A549 treated with Hydrocortisone at 1 μM for 4 hours (cell line): ENCODE data around the gene PRAMEF8. TPM values are rescaled to one million over a fixed set of nuclear protein-coding genes. Genes with fewer than 3 reads are reported as not detected.

Experiments
- total RNA-seq: library from RNA; stranded (reverse); fragments of 200-300 nt; extraction: Qiagen RNA extraction; gene quantifications from 5 replicates; pipeline ENCODE4 v1.2.3, GENCODE V29; 2022

Gene PRAMEF8
- not detected in 5 replicates for total RNA-seq

DNA sequence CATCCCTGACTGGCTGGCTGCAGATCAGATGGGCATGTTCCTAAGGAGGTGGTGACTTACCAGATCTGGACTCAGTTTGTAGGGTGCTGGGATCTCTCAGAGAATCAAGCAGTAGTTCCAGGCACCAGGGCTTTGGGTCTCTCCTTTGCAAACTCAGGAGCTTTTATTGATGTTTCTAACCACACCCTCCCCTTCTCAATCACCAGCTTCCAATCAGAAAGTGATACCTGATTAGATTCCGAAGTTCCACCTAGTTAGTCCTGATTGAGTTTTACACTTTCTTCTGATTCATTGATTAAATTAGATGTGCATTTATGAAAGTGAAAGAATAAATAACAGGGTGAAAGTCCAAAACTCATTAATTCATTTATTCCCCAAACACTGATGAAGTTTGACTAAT is at the start of gene PRAMEF8:
PRAMEF8 (minus strand) TSS at position 101 of the 400 bp plus-strand sequence. CDS start 1,046 bp downstream, outside the sequence.

GRCh38 chr1:13315281-13315680 is 30.3 kb upstream of the PRAMEF8 start, which contains the start of gene PRAMEF15:
Gene PRAMEF15, plus strand, starts transcription at chr1:13315581. Its CDS starts 2,827 bp downstream, at chr1:13318408.

DNA sequence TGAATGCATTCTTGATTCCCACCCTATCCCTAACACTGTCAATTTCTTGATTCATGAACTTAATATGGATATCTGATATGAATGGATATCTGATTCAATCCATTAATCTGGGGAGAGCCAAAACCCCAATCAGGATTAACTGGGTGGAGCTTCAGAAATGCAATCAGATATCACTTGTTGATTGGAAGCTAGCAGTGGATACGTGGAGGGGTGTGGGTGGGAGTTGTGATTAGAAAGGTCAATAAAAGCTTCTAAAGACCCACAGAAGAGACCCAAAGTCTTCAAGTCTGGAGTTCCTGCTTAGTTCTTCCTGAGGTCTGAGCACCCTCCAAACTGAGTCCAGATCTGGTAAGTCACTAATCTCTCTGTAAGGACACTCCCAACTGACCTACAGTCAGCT is 18.3 kb upstream of the PRAMEF8 start, which contains the start of gene PRAMEF33:
PRAMEF33 (plus strand) TSS at position 301 of the 400 bp plus-strand sequence. CDS start 2,416 bp downstream, outside the sequence.

DNA sequence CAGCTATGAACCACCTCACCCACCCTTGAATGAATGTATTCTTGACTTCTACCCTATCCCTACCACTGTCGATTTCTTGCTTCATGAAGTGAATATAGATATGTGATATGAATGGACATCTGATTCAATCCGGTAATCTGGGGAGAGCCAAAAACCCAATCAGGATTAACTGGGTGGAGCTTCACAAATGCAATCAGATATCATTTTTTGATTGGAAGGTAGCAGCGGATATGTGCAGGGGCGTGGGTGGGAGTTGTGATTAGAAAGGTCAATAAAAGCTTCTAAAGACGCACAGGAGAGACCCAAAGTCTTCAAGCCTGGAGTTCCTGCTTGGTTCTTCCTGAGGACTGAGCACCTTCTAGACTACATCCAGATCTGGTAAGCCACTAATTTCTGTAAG is 31.0 kb downstream of the PRAMEF8 start, which contains the start of gene PRAMEF5:
PRAMEF5 (plus strand) TSS at position 301 of the 400 bp plus-strand sequence. CDS start 5,071 bp downstream, outside the sequence.

Other genes starting within 250 kb of the PRAMEF8 start
- gene PRAMEF27, start 228.6 kb downstream of the PRAMEF8 start, total RNA-seq, result not detected in 5 replicates
- gene HNRNPCL3, start 224.4 kb downstream of the PRAMEF8 start, total RNA-seq, result not detected in 5 replicates
- not detected in 5 replicates for gene PRAMEF25, start 214.4 kb downstream of the PRAMEF8 start, total RNA-seq
- not detected in 5 replicates for gene HNRNPCL2, start 168.3 kb downstream of the PRAMEF8 start, total RNA-seq
- gene PRAMEF26, start 129.1 kb downstream of the PRAMEF8 start, total RNA-seq, result not detected in 5 replicates
- gene HNRNPCL4, start 119.5 kb downstream of the PRAMEF8 start, total RNA-seq, result not detected in 5 replicates
- not detected in 5 replicates for gene PRAMEF9, start 113.3 kb downstream of the PRAMEF8 start, total RNA-seq
- gene PRAMEF13, start 83.7 kb downstream of the PRAMEF8 start, total RNA-seq, result 0.06 TPM in 1 of 5 replicates, not detected in the others
- not detected in 5 replicates for gene PRAMEF18, start 59.0 kb downstream of the PRAMEF8 start, total RNA-seq
- not detected in 5 replicates for gene PRAMEF5, start 30.9 kb downstream of the PRAMEF8 start, total RNA-seq
- gene PRAMEF33, start 18.4 kb upstream of the PRAMEF8 start, total RNA-seq, result not detected in 5 replicates
- gene PRAMEF15, start 30.4 kb upstream of the PRAMEF8 start, total RNA-seq, result not detected in 5 replicates
- not detected in 5 replicates for gene PRAMEF14, start 62.0 kb upstream of the PRAMEF8 start, total RNA-seq
- gene PRAMEF19, start 86.8 kb upstream of the PRAMEF8 start, total RNA-seq, result not detected in 5 replicates
- gene PRAMEF17, start 104.5 kb upstream of the PRAMEF8 start, total RNA-seq, result not detected in 5 replicates
- not detected in 5 replicates for gene PRAMEF20, start 125.3 kb upstream of the PRAMEF8 start, total RNA-seq
- gene LRRC38, start 228.9 kb upstream of the PRAMEF8 start, total RNA-seq, result 0.05 to 0.08 TPM in 2 of 5 replicates, not detected in the others